ENCODE measurements around the gene GLYR1. TPM values are rescaled to one million over a fixed set of nuclear protein-coding genes. Genes with fewer than 3 reads are reported as not detected.

GLYR1 gene
- total and polyA plus RNA-seq, 4 donors, result 18.1 to 50.2 (median 40.6) TPM

DNA sequence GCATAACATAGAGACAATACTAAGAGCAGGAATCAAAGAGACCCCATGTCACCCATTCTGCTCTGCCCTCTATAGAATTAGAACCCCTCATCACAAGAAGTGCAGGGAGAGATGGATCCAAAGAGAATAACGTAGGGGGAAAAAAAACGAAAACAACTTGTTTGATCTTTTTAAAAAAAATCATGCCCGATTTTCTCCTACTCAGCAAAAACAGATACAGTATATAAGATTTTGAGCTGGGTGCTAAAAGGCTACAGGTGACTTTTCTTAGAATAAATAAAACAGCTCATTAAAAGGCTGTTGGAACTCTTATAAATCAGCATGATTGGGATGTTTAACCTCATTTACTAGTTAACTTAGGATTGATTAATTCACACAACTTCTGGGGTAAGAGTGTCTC is 17.6 kb upstream of the GLYR1 start:
- Histone ChIP-seq H3K36me3 (ENCODE audit: control insufficient read depth in 4 of 4, insufficient read depth in 3 of 4, low read depth in 1 of 4, low read length in 3 of 4) (peaks cover 6 to 34% (median 28%) of the 10 kb centered on the region in 4 donors), H3K27ac (ENCODE audit: low read depth in 1 of 2, low read length in 2 of 2) (peak overlapping the region in 1 of 2 donors; percentile 20), H3K9me3 (ENCODE audit: control insufficient read depth in 4 of 4, low read length in 3 of 4) (no peaks in the 10 kb centered on the region), H3K4me3 (ENCODE audit: low read depth in 1 of 3, low read length in 3 of 3) (no peak overlapping the region), H3K4me1 (ENCODE audit: control insufficient read depth in 4 of 4, insufficient read depth in 4 of 4, low read length in 3 of 4) (peaks cover 10 to 43% (median 28%) of the 10 kb centered on the region in 4 donors), H3K27me3 (ENCODE audit: control insufficient read depth in 4 of 4, insufficient read depth in 4 of 4, low read length in 3 of 4) (no peaks in the 10 kb centered on the region), H3K9ac (ENCODE audit: low read depth in 1 of 2, low read length in 2 of 2) (no peak overlapping the region)
- TF ChIP-seq, protein P1, sequence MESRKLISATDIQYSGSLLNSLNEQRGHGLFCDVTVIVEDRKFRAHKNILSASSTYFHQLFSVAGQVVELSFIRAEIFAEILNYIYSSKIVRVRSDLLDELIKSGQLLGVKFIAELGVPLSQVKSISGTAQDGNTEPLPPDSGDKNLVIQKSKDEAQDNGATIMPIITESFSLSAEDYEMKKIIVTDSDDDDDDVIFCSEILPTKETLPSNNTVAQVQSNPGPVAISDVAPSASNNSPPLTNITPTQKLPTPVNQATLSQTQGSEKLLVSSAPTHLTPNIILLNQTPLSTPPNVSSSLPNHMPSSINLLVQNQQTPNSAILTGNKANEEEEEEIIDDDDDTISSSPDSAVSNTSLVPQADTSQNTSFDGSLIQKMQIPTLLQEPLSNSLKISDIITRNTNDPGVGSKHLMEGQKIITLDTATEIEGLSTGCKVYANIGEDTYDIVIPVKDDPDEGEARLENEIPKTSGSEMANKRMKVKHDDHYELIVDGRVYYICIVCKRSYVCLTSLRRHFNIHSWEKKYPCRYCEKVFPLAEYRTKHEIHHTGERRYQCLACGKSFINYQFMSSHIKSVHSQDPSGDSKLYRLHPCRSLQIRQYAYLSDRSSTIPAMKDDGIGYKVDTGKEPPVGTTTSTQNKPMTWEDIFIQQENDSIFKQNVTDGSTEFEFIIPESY (IDR thresholded peaks at IDR 0.05), result no peak
- no peak for TF ChIP-seq FOXA2 (IDR thresholded peaks at IDR 0.05)
- TF ChIP-seq, protein P2, sequence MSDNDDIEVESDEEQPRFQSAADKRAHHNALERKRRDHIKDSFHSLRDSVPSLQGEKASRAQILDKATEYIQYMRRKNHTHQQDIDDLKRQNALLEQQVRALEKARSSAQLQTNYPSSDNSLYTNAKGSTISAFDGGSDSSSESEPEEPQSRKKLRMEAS (IDR thresholded peaks at IDR 0.05), result no peak
- 77% methylated on average over 3 of the region's 3 CpGs for WGBS
- DNase-seq (ENCODE audit: low spot score), result no peak

GRCh38 chr16:4862639-4863038 is 15.6 kb upstream of the GLYR1 start:
- Histone ChIP-seq H3K9me3 (ENCODE audit: control insufficient read depth in 4 of 4, low read length in 3 of 4) (no peaks in the 10 kb centered on the region), H3K27ac (ENCODE audit: low read depth in 1 of 2, low read length in 2 of 2) (peak overlapping the region; percentile 64 to 74), H3K27me3 (ENCODE audit: control insufficient read depth in 4 of 4, insufficient read depth in 4 of 4, low read length in 3 of 4) (no peaks in the 10 kb centered on the region), H3K9ac (ENCODE audit: low read depth in 1 of 2, low read length in 2 of 2) (no peak overlapping the region), H3K4me3 (ENCODE audit: low read depth in 1 of 3, low read length in 3 of 3) (no peak overlapping the region), H3K36me3 (ENCODE audit: control insufficient read depth in 4 of 4, insufficient read depth in 3 of 4, low read depth in 1 of 4, low read length in 3 of 4) (peaks cover 11 to 50% (median 40%) of the 10 kb centered on the region in 4 donors), H3K4me1 (ENCODE audit: control insufficient read depth in 4 of 4, insufficient read depth in 4 of 4, low read length in 3 of 4) (peaks cover 5 to 23% (median 11%) of the 10 kb centered on the region in 4 donors)
- TF ChIP-seq, protein P1 (IDR thresholded peaks at IDR 0.05), result no peak
- TF ChIP-seq FOXA2 (IDR thresholded peaks at IDR 0.05), result peak; percentile 98
- TF ChIP-seq, protein P3, sequence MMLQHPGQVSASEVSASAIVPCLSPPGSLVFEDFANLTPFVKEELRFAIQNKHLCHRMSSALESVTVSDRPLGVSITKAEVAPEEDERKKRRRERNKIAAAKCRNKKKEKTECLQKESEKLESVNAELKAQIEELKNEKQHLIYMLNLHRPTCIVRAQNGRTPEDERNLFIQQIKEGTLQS (IDR thresholded peaks at IDR 0.05), result peak; percentile 68
- TF ChIP-seq RAD21 (IDR thresholded peaks at IDR 0.05), result peak in 1 of 2 donors; percentile 41
- TF ChIP-seq JUND (IDR thresholded peaks at IDR 0.05), result peak; percentile 62 to 83
- TF ChIP-seq RXRA (IDR thresholded peaks at IDR 0.05), result peak; percentile 76 to 78
- TF ChIP-seq TAF1 (conservative IDR thresholded peaks at IDR 0.05), result no peak
- TF ChIP-seq HNF4G (IDR thresholded peaks at IDR 0.05), result peak; percentile 8
- TF ChIP-seq HNF4A (conservative IDR thresholded peaks at IDR 0.05), result peak; percentile 53 to 70
- TF ChIP-seq, protein P4, sequence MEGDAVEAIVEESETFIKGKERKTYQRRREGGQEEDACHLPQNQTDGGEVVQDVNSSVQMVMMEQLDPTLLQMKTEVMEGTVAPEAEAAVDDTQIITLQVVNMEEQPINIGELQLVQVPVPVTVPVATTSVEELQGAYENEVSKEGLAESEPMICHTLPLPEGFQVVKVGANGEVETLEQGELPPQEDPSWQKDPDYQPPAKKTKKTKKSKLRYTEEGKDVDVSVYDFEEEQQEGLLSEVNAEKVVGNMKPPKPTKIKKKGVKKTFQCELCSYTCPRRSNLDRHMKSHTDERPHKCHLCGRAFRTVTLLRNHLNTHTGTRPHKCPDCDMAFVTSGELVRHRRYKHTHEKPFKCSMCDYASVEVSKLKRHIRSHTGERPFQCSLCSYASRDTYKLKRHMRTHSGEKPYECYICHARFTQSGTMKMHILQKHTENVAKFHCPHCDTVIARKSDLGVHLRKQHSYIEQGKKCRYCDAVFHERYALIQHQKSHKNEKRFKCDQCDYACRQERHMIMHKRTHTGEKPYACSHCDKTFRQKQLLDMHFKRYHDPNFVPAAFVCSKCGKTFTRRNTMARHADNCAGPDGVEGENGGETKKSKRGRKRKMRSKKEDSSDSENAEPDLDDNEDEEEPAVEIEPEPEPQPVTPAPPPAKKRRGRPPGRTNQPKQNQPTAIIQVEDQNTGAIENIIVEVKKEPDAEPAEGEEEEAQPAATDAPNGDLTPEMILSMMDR (IDR thresholded peaks at IDR 0.05; ENCODE audit: low read depth, low read length, missing input control), result no peak
- TF ChIP-seq, protein P5, sequence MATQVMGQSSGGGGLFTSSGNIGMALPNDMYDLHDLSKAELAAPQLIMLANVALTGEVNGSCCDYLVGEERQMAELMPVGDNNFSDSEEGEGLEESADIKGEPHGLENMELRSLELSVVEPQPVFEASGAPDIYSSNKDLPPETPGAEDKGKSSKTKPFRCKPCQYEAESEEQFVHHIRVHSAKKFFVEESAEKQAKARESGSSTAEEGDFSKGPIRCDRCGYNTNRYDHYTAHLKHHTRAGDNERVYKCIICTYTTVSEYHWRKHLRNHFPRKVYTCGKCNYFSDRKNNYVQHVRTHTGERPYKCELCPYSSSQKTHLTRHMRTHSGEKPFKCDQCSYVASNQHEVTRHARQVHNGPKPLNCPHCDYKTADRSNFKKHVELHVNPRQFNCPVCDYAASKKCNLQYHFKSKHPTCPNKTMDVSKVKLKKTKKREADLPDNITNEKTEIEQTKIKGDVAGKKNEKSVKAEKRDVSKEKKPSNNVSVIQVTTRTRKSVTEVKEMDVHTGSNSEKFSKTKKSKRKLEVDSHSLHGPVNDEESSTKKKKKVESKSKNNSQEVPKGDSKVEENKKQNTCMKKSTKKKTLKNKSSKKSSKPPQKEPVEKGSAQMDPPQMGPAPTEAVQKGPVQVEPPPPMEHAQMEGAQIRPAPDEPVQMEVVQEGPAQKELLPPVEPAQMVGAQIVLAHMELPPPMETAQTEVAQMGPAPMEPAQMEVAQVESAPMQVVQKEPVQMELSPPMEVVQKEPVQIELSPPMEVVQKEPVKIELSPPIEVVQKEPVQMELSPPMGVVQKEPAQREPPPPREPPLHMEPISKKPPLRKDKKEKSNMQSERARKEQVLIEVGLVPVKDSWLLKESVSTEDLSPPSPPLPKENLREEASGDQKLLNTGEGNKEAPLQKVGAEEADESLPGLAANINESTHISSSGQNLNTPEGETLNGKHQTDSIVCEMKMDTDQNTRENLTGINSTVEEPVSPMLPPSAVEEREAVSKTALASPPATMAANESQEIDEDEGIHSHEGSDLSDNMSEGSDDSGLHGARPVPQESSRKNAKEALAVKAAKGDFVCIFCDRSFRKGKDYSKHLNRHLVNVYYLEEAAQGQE (IDR thresholded peaks at IDR 0.05), result no peak
- peak; percentile 90 for TF ChIP-seq FOXA1 (IDR thresholded peaks at IDR 0.05)
- TF ChIP-seq GABPA (IDR thresholded peaks at IDR 0.05 in 1 of 2, conservative IDR thresholded peaks at IDR 0.05 in 1 of 2), result peak; percentile 52 to 70
- no peak for TF ChIP-seq EGR1 (IDR thresholded peaks at IDR 0.05; ENCODE audit: low read depth in 2 of 2)
- TF ChIP-seq, protein P2 (IDR thresholded peaks at IDR 0.05), result peak; percentile 62
- TF ChIP-seq YY1 (IDR thresholded peaks at IDR 0.05), result peak; percentile 55
- TF ChIP-seq NR2F2 (IDR thresholded peaks at IDR 0.05), result no peak
- TF ChIP-seq SP1 (IDR thresholded peaks at IDR 0.05), result peak; percentile 70
- no peak for DNase-seq (ENCODE audit: low spot score)
- 29% methylated on average over 5 of the region's 5 CpGs for WGBS
